BE2C (cell line): ENCODE results near the gene ZNF710.

Experiments used
- DNase-seq: peaks from one replicate; pipeline ENCODE4 v3.0.0-alpha.2; 2020
- H3K27me3 ChIP-seq: fragments of 250-450 bp; sonication (Bioruptor Pico); 2 replicates; pipeline ENCODE4 v1.5.1; 2020; ENCODE audit warnings: mild to moderate bottlenecking
- H3K36me3 ChIP-seq: fragments of 250-450 bp; sonication (Bioruptor Pico); 2 replicates; pipeline ENCODE4 v1.5.1; 2020; ENCODE audit warnings: mild to moderate bottlenecking
- H3K4me1 ChIP-seq: fragments of 250-450 bp; sonication (Bioruptor Pico); 2 replicates; pipeline ENCODE4 v1.5.1; 2020
- H3K4me3 ChIP-seq: 2 replicates; pipeline ENCODE4 v1.5.1; 2011; ENCODE audit warnings: low read depth, low read length
- H3K9me3 ChIP-seq: fragments of 250-450 bp; sonication (Bioruptor Pico); 2 replicates; pipeline ENCODE4 v1.5.1; 2020
- CTCF ChIP-seq: IDR thresholded peaks from 2 replicates; pipeline ENCODE4 v1.5.1; 2012; ENCODE audit warnings: mild to moderate bottlenecking, low read depth, low read length

ZNF710 gene

GRCh38 chr15:90083954-90084607, 83.0 kb downstream of the ZNF710 start:
- Histone ChIP-seq H3K27me3 (no peaks in the 10 kb centered on the region), H3K4me1 (peaks cover 6% of the 10 kb centered on the region; the same call in 1 of the 2 replicates), H3K36me3 (peaks cover 31% of the 10 kb centered on the region), H3K4me3 (no peak overlapping the region), H3K9me3 (no peaks in the 10 kb centered on the region)
- no peak for TF ChIP-seq CTCF
- no peak for DNase-seq

GRCh38 chr15:90084876-90085423, 83.8 kb downstream of the ZNF710 start:
- TF ChIP-seq CTCF = no peak
- no peaks in the 10 kb centered on the region for H3K9me3 ChIP-seq
- no peak overlapping the region for H3K4me3 ChIP-seq
- peaks cover 32% of the 10 kb centered on the region for H3K36me3 ChIP-seq
- no peaks in the 10 kb centered on the region for H3K27me3 ChIP-seq
- no peak for DNase-seq
- peaks cover 6% of the 10 kb centered on the region; the same call in 1 of the 2 replicates for H3K4me1 ChIP-seq

GRCh38 chr15:90085565-90085964, 84.4 kb downstream of the ZNF710 start:
- no peaks in the 10 kb centered on the region for H3K9me3 ChIP-seq
- TF ChIP-seq CTCF = no peak
- no peaks in the 10 kb centered on the region for H3K27me3 ChIP-seq
- H3K4me1 ChIP-seq = peaks cover 6% of the 10 kb centered on the region; the same call in 1 of the 2 replicates
- no peak overlapping the region for H3K4me3 ChIP-seq
- H3K36me3 ChIP-seq = peaks cover 32% of the 10 kb centered on the region
- DNase-seq = no peak

- H3K27me3 ChIP-seq = no peaks in the 10 kb centered on the region
- DNase-seq = peak; percentile 64
- H3K9me3 ChIP-seq = no peaks in the 10 kb centered on the region
- peak overlapping the region; percentile 28 for H3K4me3 ChIP-seq
- H3K36me3 ChIP-seq = peaks cover 32% of the 10 kb centered on the region
- H3K4me1 ChIP-seq = peaks cover 6% of the 10 kb centered on the region; the same call in 1 of the 2 replicates
- TF ChIP-seq CTCF = peak; percentile 93
These were observed 85.7 kb downstream of the ZNF710 start for GRCh38 chr15:90086868-90087268.

- peaks cover 6% of the 10 kb centered on the region; the same call in 1 of the 2 replicates for H3K4me1 ChIP-seq
- TF ChIP-seq CTCF = peak; percentile 57
- H3K9me3 ChIP-seq = no peaks in the 10 kb centered on the region
- H3K27me3 ChIP-seq = no peaks in the 10 kb centered on the region
- peak overlapping the region; percentile 28 for H3K4me3 ChIP-seq
- DNase-seq = peak; percentile 87
- H3K36me3 ChIP-seq = peaks cover 32% of the 10 kb centered on the region
These were observed 86.5 kb downstream of the ZNF710 start for GRCh38 chr15:90087454-90088154.
